MCF 10A (cell line): ENCODE measurements around the gene MYO15A. TPM values are rescaled to one million over a fixed set of nuclear protein-coding genes. Genes with fewer than 3 reads are reported as not detected.
A peak's percentile ranks its signal among the peaks of the same experiment; 100 is the strongest.

ENCODE experiments used
- BruUV-seq: library from RNA; stranded (reverse); fragments of 400-500 nt; replicated peaks from 2 replicates; lab custom pipeline; 2021; lab: Mats Ljungman, UMichigan
- CTCF ChIA-PET: fragments of 300-600 bp; sonication (Branson Sonifier 250); formaldehyde crosslinking; extraction: SDS; loops from one replicate; lab custom pipeline; 2021; ENCODE audit warnings: antibody characterized with exemption, inconsistent platforms; lab: Yijun Ruan, JAX
- POLR2A ChIA-PET: fragments of 300-600, 350-650 bp; sonication (Branson Sonifier 250); formaldehyde crosslinking; extraction: SDS; loops from one replicate; lab custom pipeline; 2020; ENCODE audit warnings: antibody characterized with exemption, inconsistent platforms; lab: Yijun Ruan, JAX
- DNase-seq: peaks from one replicate; pipeline ENCODE4 v3.0.0-alpha.2; 2018; ENCODE audit not compliant: unreplicated experiment
- H3K27ac Mint-ChIP-seq: one replicate; pipeline ENCODE4 v1.8.0; 2022; ENCODE audit warnings: mild to moderate bottlenecking, low read depth, mixed read lengths; ENCODE audit not compliant: unreplicated experiment
- H3K27me3 Mint-ChIP-seq: one replicate; pipeline ENCODE4 v1.8.0; 2022; ENCODE audit warnings: mixed read lengths; ENCODE audit not compliant: insufficient read depth, unreplicated experiment
- H3K36me3 Mint-ChIP-seq: one replicate; pipeline ENCODE4 v1.8.0; 2022; ENCODE audit warnings: mild to moderate bottlenecking, moderate library complexity, mixed read lengths; ENCODE audit not compliant: insufficient read depth, unreplicated experiment
- H3K4me1 Mint-ChIP-seq: one replicate; pipeline ENCODE4 v1.8.0; 2022; ENCODE audit warnings: mixed read lengths; ENCODE audit not compliant: insufficient read depth, unreplicated experiment
- H3K4me3 Mint-ChIP-seq: one replicate; pipeline ENCODE4 v1.8.0; 2022; ENCODE audit warnings: mild to moderate bottlenecking, moderate library complexity, mixed read lengths; ENCODE audit not compliant: unreplicated experiment
- H3K9me3 Mint-ChIP-seq: one replicate; pipeline ENCODE4 v1.8.0; 2022; ENCODE audit warnings: mixed read lengths; ENCODE audit not compliant: unreplicated experiment
- CTCF ChIP-seq: fragments of 200-600 bp; IDR thresholded peaks from one replicate; pipeline ENCODE4 v1.8.0; 2022; ENCODE audit warnings: antibody characterized with exemption, mild to moderate bottlenecking; ENCODE audit not compliant: unreplicated experiment
- intact Hi-C: fragments of 100-400 bp; cut with micrococcal nuclease; formaldehyde crosslinking; loops from 2 replicates; pipeline ENCODE4 v1.14.1; 2022
- total RNA-seq: library from RNA; stranded (reverse); gene quantifications from 2 replicates; pipeline ENCODE4 v1.2.3, GENCODE V29; 2022

The MYO15A gene
- total RNA-seq, 1 experiment from 2014 or later = 1.1 TPM

GRCh38 chr17:18129041-18129502 lies 20.5 kb downstream of the MYO15A start:
- no peaks in the 10 kb centered on the region for H3K9me3 Mint-ChIP-seq
- DNase-seq = peak; percentile 77
- H3K4me3 Mint-ChIP-seq = no peak overlapping the region
- TF ChIP-seq CTCF = no peak
- no peak overlapping the region for H3K27ac Mint-ChIP-seq
- no TSS peak for BruUV-seq
- intact Hi-C loops = no loop called here
- H3K36me3 Mint-ChIP-seq = no peaks in the 10 kb centered on the region
- ChIA-PET POLR2A (interaction anchor here (0.5 kb wide), 1 partner anchor 55 kb away, joined by 3 read pairs; no protein-coding TSS in a partner anchor), CTCF (interaction anchor here (1.5 kb wide), 1 partner anchor 13 kb away, joined by 10 read pairs; no protein-coding TSS in a partner anchor)
- no peaks in the 10 kb centered on the region for H3K27me3 Mint-ChIP-seq
- H3K4me1 Mint-ChIP-seq = no peaks in the 10 kb centered on the region

GRCh38 chr17:18132711-18133110 lies 24.2 kb downstream of the MYO15A start:
- intact Hi-C loops = no loop called here
- POLR2A ChIA-PET = no interaction called here

GRCh38 chr17:18136357-18136756 lies 27.8 kb downstream of the MYO15A start:
- no peak for DNase-seq
- H3K4me3 Mint-ChIP-seq = no peak overlapping the region
- H3K9me3 Mint-ChIP-seq = no peaks in the 10 kb centered on the region
- no peaks in the 10 kb centered on the region for H3K4me1 Mint-ChIP-seq
- ChIA-PET CTCF (interaction anchor here (0.5 kb wide), 1 partner anchor 21 kb away, joined by 3 read pairs; no protein-coding TSS in a partner anchor), POLR2A (no interaction called here)
- H3K27me3 Mint-ChIP-seq = no peaks in the 10 kb centered on the region
- no peaks in the 10 kb centered on the region for H3K36me3 Mint-ChIP-seq
- no peak for TF ChIP-seq CTCF
- no TSS peak for BruUV-seq
- no peak overlapping the region for H3K27ac Mint-ChIP-seq
- intact Hi-C loops = no loop called here

More at GRCh38 chr17:18132711-18133110, 24.2 kb downstream of the MYO15A start:
- Mint-ChIP-seq H3K9me3 (no peaks in the 10 kb centered on the region), H3K27ac (no peak overlapping the region), H3K4me3 (no peak overlapping the region), H3K4me1 (no peaks in the 10 kb centered on the region), H3K36me3 (no peaks in the 10 kb centered on the region), H3K27me3 (no peaks in the 10 kb centered on the region)
- no TSS peak for BruUV-seq
- TF ChIP-seq CTCF = no peak
- CTCF ChIA-PET = no interaction called here
- no peak for DNase-seq

GRCh38 chr17:18138065-18138749 lies 29.7 kb downstream of the MYO15A start:
- Mint-ChIP-seq H3K4me1 (no peaks in the 10 kb centered on the region), H3K36me3 (no peaks in the 10 kb centered on the region), H3K27ac (no peak overlapping the region), H3K9me3 (no peaks in the 10 kb centered on the region), H3K4me3 (no peak overlapping the region), H3K27me3 (no peaks in the 10 kb centered on the region)
- ChIA-PET POLR2A (interaction anchor here (1.7 kb wide), 1 partner anchor 44 kb away, joined by 5 read pairs; no protein-coding TSS in a partner anchor), CTCF (no interaction called here)
- intact Hi-C loops = no loop called here
- DNase-seq = no peak
- TF ChIP-seq CTCF = no peak
- BruUV-seq = no TSS peak
